ENCODE results near the gene NPHS1.
"Not testable (repeated sequence)": the region's sequence is repeated elsewhere in the genome, so short reads cannot be mapped to it uniquely, and the experiment has no call there.

Gene NPHS1

GRCh38 chr19:35846038-35846668, 6.2 kb downstream of the NPHS1 start:
- peak in 1 of 3 donors; percentile 20 for DNase-seq

GRCh38 chr19:35845215-35846037, 6.9 kb downstream of the NPHS1 start:
- peak; percentile 51 to 68 (median 59) for DNase-seq

- no peak for DNase-seq
Observed at GRCh38 chr19:35844482-35845214, 7.7 kb downstream of the NPHS1 start.

DNA sequence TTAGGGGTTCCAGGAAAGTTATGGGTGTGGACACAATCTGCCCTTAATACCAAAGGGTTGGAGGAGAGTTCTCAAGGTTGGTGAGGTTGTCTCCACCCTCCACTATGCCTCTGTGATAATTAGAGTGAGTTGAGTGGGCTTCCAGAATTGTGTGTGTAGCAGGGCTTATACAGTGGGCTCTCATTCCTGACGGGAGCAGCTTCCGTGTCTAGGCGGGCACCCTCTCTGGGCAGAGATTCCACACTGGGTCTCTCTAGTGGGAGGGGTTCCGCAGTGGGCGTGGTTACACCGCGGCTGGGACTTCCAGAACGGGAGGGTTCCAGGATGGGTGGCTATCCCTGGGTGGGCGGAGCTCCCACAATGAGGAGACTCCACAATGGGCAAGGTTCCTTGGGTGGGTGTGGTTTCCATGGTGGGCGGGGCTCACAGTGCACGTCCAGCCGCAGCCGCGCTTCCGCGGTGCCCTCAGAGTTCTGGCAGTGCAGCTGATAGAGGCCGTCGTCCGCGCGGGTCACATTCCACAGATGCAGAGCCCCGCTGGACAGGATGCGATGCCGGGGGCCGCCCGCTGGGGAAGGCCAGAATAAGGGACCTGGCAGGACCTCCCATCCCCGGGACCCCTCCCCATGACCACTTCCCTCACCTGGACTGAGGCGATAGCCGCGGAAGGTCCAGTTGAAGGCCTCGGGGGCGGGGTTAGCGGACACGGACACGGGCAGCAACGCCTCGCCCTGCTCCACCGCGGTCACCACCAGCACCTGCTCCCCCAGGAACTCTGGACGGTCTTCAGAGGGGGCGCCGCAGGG, 8.4 kb downstream of the NPHS1 start:
- peak; percentile 57 to 76 (median 69) for DNase-seq

DNA sequence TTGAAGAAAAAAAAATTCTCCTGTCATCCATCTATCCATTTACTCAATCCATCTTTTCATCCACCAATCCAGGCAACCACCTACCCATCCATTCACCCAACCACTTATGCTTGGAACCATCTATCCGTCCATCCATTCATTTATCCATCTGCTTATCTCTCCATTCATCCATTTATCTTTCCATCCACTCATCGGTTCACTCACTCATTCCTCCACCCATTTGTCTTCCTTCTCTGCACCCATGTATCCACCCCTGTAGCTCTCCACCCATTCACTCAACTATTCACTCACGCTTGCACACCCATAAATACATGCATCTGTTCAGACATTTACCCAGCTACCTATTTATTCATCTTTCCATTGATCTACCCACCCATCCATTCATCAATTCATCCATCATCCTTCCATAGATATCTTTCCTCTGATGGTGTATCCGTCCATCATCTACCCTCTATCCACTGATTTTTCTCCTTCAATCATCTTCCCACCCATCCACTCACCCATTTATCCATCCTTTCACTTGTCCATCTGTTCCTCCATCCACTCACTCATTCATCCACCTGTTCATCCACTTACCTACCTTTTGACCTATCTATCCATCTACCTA, 9.5 kb downstream of the NPHS1 start:
- no peak for DNase-seq

- DNase-seq: no peak
Observed at GRCh38 chr19:35841961-35842595, 10.2 kb downstream of the NPHS1 start.

GRCh38 chr19:35836096-35836495, 16.2 kb downstream of the NPHS1 start:
- not testable (repeated sequence) for DNase-seq

- peak; percentile 21 to 41 (median 35) for DNase-seq
Observed at GRCh38 chr19:35833972-35834371, 18.3 kb downstream of the NPHS1 start.

DNA sequence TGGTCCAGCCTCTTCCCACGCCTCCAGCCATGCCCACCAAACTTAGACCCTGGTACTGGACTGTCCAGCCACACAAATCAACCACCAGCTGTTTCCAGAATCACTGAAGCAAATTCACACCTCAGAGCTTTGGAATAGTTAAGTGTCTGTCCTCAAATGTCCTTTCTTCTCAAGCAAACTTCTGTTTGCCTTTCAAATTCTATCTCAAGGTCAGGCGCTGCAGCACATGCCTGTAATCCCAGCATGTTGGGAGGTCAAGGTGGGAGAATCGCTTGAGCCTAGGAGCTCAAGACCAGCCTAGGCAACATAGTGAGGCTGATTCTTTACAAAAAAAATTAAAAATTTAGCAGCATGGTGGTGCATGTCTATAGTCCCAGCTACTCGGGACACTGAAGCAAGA, 20.2 kb downstream of the NPHS1 start:
- no peak for DNase-seq

DNA sequence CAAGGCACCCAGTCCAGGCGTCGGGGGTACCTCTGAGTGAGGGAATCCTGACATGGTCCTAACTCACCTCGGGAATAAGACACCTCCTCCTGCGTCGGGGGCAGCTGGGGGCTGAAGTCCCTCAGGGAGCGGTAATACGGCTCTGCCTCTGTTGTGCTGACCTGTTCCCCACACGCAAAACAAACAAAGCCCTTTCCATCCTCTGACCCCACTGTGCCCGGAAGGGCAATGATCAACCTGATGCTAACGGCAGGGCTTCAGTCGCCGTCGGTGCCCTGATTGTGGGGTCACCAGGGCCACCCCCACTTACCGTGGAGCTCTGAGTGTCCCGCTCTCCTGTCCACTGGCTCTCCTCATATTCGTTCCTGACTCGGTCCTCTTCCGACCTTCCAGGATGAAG, 21.3 kb downstream of the NPHS1 start:
- DNase-seq: no peak

GRCh38 chr19:35828692-35829301, 23.5 kb downstream of the NPHS1 start:
- peak; percentile 66 to 84 (median 71) for DNase-seq

- no peak for DNase-seq
Observed at GRCh38 chr19:35824150-35824549, 28.2 kb downstream of the NPHS1 start.

DNA sequence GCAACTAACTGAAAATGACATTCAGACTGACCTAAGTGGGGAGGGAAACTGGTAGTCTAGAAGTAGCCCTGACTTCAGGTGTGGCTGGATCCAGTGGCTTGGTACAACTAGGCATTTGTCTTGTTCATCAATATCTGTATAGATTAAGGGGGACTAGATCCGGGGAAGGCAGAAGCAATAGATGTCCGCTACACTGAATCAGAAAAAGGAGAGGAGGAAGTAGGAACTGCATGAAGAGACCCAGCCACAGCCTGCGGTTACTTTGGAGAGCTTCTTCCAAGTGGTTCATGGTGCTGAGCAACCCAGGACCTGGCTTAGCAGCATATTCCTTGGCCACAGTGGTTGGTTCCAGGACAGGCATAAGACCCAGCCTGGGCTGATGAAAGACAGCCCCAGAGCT, 29.7 kb downstream of the NPHS1 start:
- DNase-seq: no peak

DNA sequence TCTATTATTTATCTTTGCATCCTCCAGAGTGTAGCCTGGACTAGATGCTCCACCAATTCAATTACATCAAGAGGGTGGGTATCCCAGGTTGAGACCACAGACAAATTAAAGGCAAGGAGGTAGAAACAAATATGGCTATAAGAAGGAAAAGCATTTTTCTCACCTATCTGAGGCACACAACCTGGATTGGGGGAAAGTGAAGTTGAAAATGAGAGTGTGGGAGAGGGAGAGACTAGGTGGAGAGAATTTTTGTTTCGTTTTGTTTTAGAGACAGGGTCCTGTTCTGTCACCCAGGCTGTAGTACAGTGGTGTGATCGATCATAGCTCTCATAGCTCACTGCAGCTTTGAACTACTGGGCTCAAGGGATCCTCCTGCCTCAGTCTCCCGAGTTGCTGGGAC, 33.9 kb downstream of the NPHS1 start:
- DNase-seq: no peak

DNA sequence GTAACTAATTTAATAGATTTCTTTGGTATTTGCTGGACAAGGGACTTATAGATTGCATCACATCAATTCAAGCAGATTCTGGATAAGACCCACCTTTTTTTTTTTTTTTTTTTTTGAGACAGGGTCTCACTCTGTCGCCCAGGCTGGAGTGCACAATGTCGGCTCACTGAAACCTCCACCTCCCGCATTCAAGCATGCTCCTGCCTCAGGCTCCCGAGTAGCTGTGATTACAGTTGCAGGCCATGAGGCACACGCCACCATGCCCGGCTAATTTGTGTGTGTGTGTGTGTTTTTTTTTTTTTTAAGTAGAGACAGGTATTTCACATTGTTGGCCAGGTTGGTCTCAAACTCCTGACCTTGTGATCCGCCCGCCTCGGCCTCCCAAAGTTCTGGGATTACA, 35.5 kb downstream of the NPHS1 start:
- no peak for DNase-seq

DNA sequence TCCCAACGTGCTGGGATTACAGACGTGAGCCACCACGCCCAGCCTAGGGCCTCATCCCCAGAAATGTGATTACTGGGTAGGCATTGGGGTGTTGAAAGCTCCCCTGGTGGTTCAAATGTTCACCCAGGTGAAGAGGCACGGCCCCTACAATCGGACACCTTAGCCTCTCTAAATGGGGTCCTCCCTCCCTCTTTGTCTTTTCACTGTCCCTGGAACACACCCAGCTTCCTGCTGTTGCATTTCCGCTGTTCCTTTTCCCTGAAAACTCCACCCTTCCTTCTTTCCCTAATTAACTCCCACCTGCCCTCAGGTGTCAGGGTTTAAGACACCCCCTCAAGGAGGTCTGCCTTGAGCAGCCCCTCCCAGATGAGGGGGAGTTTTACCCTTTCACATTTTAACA, 36.0 kb downstream of the NPHS1 start:
- no peak for DNase-seq

DNA sequence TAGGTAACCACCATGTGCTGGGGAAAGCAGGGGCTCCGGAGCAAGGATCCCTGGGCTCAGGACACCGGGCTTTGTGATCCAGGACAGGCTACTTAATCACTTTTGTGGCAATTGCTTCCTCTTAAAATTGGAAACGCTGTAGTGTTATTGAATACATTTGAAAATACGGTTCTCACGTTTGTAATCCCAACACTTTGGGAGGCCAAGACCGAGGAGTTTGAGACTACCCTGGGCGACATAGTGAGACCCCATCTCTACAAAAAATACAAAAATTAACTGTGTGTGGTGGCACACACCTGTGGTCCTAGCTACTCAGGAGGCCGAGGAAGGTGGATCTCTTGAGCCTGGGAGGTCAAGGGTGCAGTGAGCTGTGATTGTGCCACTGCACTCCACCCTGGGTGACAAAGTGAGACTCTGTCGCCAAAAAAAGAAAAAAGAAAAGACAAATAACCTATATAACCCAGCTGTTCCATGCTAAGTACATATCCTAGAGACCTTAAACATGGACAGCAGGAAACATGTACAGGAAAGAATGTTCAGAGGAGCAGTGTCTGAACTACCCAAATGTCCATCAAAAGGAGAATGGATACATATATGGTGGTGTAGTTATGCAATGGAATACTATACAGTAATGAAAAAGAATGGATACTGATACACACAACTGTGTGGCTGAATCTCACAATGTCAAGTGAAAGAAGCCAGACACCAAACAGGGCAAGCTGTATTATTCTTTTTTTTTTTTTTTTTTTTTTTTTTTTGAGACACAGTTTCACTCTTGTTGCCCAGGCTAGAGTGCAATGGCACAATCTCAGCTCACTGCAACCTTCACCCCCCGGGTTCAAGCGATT, 39.0 kb downstream of the NPHS1 start:
- no peak for DNase-seq

- DNase-seq: no peak
Observed at GRCh38 chr19:35812220-35813042, 39.9 kb downstream of the NPHS1 start, which contains the start of gene PRODH2. Gene PRODH2, minus strand, starts transcription at chr19:35812845. Its CDS starts 40 bp downstream, at chr19:35812805.
